Choroid plexus epithelial cell (primary cell): ENCODE data around the gene GABRG3.

Experiments
- DNase-seq: peaks from one replicate; pipeline ENCODE4 v3.0.0-alpha.2; 2010; ENCODE audit warnings: low read depth
- H3K4me3 ChIP-seq: 2 replicates; pipeline ENCODE4 v1.5.1; 2011; ENCODE audit warnings: low read depth, mild to moderate bottlenecking, control low read depth, low read length, moderate library complexity
- TF ChIP-seq, protein P1 (sequence below): conservative IDR thresholded peaks from 2 replicates; pipeline ENCODE4 v1.5.1; 2011; ENCODE audit warnings: low read depth, mild to moderate bottlenecking, control low read depth, inconsistent platforms, low read length, moderate library complexity

GABRG3 gene

DNA sequence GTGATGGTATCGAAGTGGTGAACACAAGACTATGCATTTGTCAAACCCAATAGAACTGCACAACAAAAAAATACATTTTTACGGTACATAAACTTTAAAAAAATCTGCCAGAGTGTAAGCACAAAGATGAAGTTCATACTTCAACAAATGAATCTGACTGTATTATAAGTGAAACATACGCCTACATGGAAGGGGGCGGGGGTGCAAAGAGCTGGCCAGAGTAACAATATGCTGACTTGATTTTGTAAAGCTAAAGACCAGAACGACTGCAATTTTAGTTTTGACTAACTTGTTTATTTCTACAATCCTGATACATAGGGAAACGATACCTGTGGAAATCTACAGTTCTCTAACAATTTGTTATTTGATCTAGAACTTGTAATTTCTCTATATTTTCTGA lies 426.0 kb downstream of the GABRG3 start:
- TF ChIP-seq, protein P1, sequence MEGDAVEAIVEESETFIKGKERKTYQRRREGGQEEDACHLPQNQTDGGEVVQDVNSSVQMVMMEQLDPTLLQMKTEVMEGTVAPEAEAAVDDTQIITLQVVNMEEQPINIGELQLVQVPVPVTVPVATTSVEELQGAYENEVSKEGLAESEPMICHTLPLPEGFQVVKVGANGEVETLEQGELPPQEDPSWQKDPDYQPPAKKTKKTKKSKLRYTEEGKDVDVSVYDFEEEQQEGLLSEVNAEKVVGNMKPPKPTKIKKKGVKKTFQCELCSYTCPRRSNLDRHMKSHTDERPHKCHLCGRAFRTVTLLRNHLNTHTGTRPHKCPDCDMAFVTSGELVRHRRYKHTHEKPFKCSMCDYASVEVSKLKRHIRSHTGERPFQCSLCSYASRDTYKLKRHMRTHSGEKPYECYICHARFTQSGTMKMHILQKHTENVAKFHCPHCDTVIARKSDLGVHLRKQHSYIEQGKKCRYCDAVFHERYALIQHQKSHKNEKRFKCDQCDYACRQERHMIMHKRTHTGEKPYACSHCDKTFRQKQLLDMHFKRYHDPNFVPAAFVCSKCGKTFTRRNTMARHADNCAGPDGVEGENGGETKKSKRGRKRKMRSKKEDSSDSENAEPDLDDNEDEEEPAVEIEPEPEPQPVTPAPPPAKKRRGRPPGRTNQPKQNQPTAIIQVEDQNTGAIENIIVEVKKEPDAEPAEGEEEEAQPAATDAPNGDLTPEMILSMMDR, result no peak
- H3K4me3 ChIP-seq, result no peak overlapping the region
- no peak for DNase-seq

DNA sequence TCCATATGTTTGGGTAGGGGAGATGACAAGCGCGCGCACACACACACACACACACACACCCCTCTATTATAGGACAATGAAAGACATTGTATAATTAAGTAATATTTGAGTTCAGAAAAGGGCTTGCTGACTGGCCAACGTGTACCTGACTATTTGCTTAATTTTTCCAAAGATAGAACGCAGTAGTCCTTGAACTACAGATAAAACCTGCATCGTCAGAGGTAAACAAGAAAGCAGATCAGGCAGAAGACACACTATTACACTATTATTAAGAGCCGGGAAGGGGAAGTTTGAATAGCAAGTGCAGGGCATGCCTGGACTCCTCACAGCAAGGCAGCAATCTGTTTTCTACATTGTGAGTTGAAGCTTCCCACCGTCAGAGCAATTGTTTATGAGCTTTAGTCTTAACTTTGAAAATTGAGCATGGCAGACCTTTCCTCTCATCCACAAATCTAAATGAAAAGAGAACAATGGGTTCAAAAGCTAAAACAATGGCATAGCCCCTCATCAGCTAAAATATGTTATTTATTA lies 427.7 kb downstream of the GABRG3 start:
- TF ChIP-seq, protein P1, result no peak
- no peak for DNase-seq
- H3K4me3 ChIP-seq, result no peak overlapping the region

DNA sequence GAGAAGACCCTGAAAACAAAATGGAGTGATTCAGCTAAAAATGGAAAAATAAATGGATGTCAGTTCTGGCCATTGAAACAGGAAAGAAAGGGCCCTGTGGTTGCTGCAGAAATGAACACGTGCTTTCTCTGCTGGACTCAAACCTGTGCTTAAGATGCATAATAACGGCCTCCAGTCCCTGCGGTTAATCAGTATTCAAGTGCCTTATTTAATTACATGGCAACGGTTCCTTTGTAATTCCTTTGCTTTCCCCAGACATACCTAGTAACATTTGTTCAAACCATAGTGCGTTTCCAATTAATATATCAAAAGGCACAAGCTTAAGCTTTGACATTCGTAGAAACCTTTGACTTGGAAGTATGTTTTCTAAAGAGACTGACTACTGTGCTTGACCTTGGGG lies 428.3 kb downstream of the GABRG3 start:
- no peak overlapping the region for H3K4me3 ChIP-seq
- TF ChIP-seq, protein P1, result no peak
- DNase-seq, result no peak

DNA sequence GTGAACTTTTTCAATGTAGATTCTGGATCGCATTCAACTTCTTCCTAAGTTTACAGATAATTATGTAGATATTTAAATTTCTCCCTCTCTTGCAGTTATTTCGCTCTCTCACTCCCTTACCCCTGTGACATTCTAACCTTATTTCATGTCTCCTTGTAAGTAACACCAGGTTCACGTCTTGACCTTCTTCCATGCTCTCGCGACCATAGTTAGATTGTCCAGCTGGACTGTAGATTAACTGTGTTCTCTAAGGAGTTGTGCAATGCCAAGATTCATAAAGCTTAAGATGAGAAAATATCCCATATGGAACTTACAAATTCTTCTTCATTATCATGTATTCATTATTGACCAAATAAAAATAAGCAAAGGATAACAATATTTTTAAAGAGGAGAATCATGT lies 430.5 kb downstream of the GABRG3 start:
- H3K4me3 ChIP-seq, result no peak overlapping the region
- TF ChIP-seq, protein P1, result no peak
- no peak for DNase-seq

DNA sequence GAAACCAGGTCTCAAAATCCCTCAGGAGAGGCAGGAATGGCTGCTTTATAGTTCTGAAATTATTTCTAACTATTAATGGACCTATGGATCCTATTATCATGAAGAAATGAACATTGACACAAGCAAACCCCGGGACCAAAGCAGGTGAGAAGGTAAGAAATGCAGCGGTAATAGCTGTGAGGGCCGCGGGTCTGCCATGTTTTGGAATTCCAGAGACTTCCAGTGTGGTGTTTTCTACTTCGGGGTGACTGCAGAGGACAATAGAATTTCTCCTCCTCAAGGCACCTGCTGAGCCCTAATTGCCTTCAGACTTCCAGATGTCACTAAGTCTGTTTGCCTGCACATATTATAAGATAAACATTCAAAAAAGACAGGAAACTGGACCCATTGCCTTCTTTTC lies 437.4 kb downstream of the GABRG3 start:
- DNase-seq, result no peak
- H3K4me3 ChIP-seq, result no peak overlapping the region
- TF ChIP-seq, protein P1, result no peak

DNA sequence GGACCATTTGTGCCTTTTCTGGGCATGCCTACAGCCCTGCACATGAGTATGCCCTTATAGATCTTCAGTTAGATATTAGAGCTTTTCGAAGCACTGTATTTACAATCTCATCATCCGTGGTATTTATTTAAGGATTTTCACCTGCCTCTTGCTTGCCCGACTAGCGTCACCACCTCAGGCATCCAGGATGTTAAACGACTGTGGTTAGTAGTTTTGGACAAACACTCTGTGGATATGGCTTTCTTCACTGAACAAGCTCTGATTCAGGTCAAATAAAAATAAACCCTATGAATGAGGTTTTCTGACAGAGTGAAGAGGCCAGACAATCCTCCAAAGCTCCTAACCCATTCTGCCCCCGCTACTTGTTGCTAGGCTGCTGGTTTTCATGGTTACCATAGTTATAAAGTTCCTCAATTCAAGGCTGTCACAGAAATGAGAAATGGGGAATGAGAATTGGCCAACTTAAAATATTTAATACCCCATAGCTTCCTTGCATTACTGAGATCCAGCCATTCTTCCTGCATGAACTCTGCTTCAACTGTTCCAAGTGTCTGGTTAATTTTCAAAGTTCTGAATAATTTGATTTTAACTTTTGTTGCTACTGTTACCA lies 440.1 kb downstream of the GABRG3 start:
- H3K4me3 ChIP-seq, result no peak overlapping the region
- TF ChIP-seq, protein P1, result no peak
- no peak for DNase-seq

DNA sequence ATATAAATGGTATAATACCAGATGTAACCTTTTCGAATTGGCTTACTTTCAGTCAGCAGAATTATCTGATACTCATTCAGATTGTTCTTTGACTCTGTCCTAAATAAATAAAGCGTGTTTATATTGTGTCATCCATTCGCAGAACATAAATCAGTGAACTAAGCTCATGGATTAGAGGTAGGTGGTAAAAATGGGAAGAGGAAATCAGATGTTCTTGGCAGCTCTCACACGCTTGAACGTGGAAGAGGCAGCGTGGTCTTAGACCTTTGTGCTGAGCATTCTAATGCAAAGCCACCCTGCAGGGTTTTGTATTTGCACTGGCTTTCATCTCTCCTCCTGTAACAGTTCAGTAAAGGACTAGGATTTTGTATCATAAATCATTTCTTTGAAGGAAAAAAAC lies 441.4 kb downstream of the GABRG3 start:
- TF ChIP-seq, protein P1, result no peak
- DNase-seq, result peak; percentile 5
- H3K4me3 ChIP-seq, result no peak overlapping the region
